CMK (cell line): Measurements from ENCODE around the gene PCGF3.
"Not testable (repeated sequence)": the region's sequence is repeated elsewhere in the genome, so short reads cannot be mapped to it uniquely, and the experiment has no call there.

Experiments
- DNase-seq: peaks from one replicate; pipeline ENCODE4 v3.0.0-alpha.2; 2010; ENCODE audit warnings: low read depth

PCGF3 gene

GRCh38 chr4:742742-743311, 37.2 kb downstream of the PCGF3 start:
- DNase-seq = no peak

- DNase-seq = no peak
Measured at GRCh38 chr4:743463-744211, 38.0 kb downstream of the PCGF3 start.

- no peak for DNase-seq
Measured at GRCh38 chr4:744212-744841, 38.7 kb downstream of the PCGF3 start.

- DNase-seq = no peak
Measured at GRCh38 chr4:747546-748170, 42.0 kb downstream of the PCGF3 start.

- no peak for DNase-seq
Measured at GRCh38 chr4:748461-748860, 42.8 kb downstream of the PCGF3 start.

GRCh38 chr4:749698-750666, 44.4 kb downstream of the PCGF3 start:
- DNase-seq = no peak

GRCh38 chr4:751676-752075, 46.0 kb downstream of the PCGF3 start:
- DNase-seq = no peak

- DNase-seq = no peak
Measured at GRCh38 chr4:752196-752861, 46.7 kb downstream of the PCGF3 start.

GRCh38 chr4:753186-753585, 47.6 kb downstream of the PCGF3 start:
- not testable (repeated sequence) for DNase-seq

- no peak for DNase-seq
Measured at GRCh38 chr4:754221-755120, 48.8 kb downstream of the PCGF3 start.

GRCh38 chr4:757111-757510, 51.5 kb downstream of the PCGF3 start:
- no peak for DNase-seq

- not testable (repeated sequence) for DNase-seq
Measured at GRCh38 chr4:759810-760209, 54.2 kb downstream of the PCGF3 start.

GRCh38 chr4:760616-761015, 55.0 kb downstream of the PCGF3 start:
- no peak for DNase-seq

- DNase-seq = no peak
Measured at GRCh38 chr4:761086-761485, 55.5 kb downstream of the PCGF3 start.

- no peak for DNase-seq
Measured at GRCh38 chr4:761739-762138, 56.1 kb downstream of the PCGF3 start.

GRCh38 chr4:762211-763190, 56.9 kb downstream of the PCGF3 start:
- no peak for DNase-seq

GRCh38 chr4:763191-763810, 57.7 kb downstream of the PCGF3 start:
- no peak for DNase-seq

GRCh38 chr4:763922-764321, 58.3 kb downstream of the PCGF3 start:
- DNase-seq = no peak
